Cerebellar cortex (tissue), 1 donor: ENCODE measurements around the gene ABCF1.

ENCODE experiments used
- DNase-seq: peaks from one replicate; pipeline ENCODE4 v3.0.0-alpha.2; 2015; ENCODE audit warnings: low spot score

Gene ABCF1

GRCh38 chr6:30557683-30557981, 13.6 kb upstream of the ABCF1 start:
- no peak for DNase-seq

- no peak for DNase-seq
These were observed 10.3 kb upstream of the ABCF1 start for GRCh38 chr6:30560930-30561329.

- no peak for DNase-seq
These were observed 8.5 kb upstream of the ABCF1 start for GRCh38 chr6:30562470-30563425.

GRCh38 chr6:30564114-30564513, 7.1 kb upstream of the ABCF1 start:
- no peak for DNase-seq

GRCh38 chr6:30565772-30566171, 5.5 kb upstream of the ABCF1 start:
- no peak for DNase-seq

- no peak for DNase-seq
These were observed 3.0 kb upstream of the ABCF1 start for GRCh38 chr6:30568245-30568644.

- DNase-seq, result no peak
These were observed 979 bp upstream of the ABCF1 start for GRCh38 chr6:30570263-30570662.

- no peak for DNase-seq
These were observed 535 bp upstream of the ABCF1 start for GRCh38 chr6:30570740-30571074.

GRCh38 chr6:30571762-30572082, 480 bp downstream of the ABCF1 start:
- no peak for DNase-seq

- DNase-seq, result no peak
These were observed 906 bp downstream of the ABCF1 start for GRCh38 chr6:30572148-30572547.

GRCh38 chr6:30573113-30573512, 1.9 kb downstream of the ABCF1 start:
- DNase-seq, result no peak

- no peak for DNase-seq
These were observed 6.8 kb downstream of the ABCF1 start for GRCh38 chr6:30578051-30578450.

GRCh38 chr6:30583921-30584320, 12.7 kb downstream of the ABCF1 start:
- DNase-seq, result no peak

- no peak for DNase-seq
These were observed 18.6 kb downstream of the ABCF1 start for GRCh38 chr6:30589754-30590358.

- no peak for DNase-seq
These were observed 19.3 kb downstream of the ABCF1 start for GRCh38 chr6:30590509-30590908.

- no peak for DNase-seq
These were observed 19.8 kb downstream of the ABCF1 start for GRCh38 chr6:30591008-30591407.

- DNase-seq, result no peak
These were observed 21.0 kb downstream of the ABCF1 start for GRCh38 chr6:30592287-30592686.

- peak; percentile 85 for DNase-seq
These were observed 26.3 kb downstream of the ABCF1 start for GRCh38 chr6:30597315-30598144.

GRCh38 chr6:30598912-30599624, 27.8 kb downstream of the ABCF1 start:
- DNase-seq, result no peak

- DNase-seq, result no peak
These were observed 28.5 kb downstream of the ABCF1 start for GRCh38 chr6:30599625-30600324.

GRCh38 chr6:30600451-30600961, 29.3 kb downstream of the ABCF1 start:
- DNase-seq, result peak; percentile 34

- DNase-seq, result no peak
These were observed 30.2 kb downstream of the ABCF1 start for GRCh38 chr6:30601436-30601814.
